Activated gamma-delta T cell (primary cell): ENCODE measurements around the gene SPATA19.

Experiments used
- DNase-seq: peaks from one replicate; lab custom pipeline; 2025; lab: John Stamatoyannopoulos, UW

SPATA19 gene

GRCh38 chr11:133835593-133836548 is 9.4 kb downstream of the SPATA19 start:
- no peak for DNase-seq

- DNase-seq, result no peak
These were observed 10.4 kb downstream of the SPATA19 start for GRCh38 chr11:133834682-133835592.

DNA sequence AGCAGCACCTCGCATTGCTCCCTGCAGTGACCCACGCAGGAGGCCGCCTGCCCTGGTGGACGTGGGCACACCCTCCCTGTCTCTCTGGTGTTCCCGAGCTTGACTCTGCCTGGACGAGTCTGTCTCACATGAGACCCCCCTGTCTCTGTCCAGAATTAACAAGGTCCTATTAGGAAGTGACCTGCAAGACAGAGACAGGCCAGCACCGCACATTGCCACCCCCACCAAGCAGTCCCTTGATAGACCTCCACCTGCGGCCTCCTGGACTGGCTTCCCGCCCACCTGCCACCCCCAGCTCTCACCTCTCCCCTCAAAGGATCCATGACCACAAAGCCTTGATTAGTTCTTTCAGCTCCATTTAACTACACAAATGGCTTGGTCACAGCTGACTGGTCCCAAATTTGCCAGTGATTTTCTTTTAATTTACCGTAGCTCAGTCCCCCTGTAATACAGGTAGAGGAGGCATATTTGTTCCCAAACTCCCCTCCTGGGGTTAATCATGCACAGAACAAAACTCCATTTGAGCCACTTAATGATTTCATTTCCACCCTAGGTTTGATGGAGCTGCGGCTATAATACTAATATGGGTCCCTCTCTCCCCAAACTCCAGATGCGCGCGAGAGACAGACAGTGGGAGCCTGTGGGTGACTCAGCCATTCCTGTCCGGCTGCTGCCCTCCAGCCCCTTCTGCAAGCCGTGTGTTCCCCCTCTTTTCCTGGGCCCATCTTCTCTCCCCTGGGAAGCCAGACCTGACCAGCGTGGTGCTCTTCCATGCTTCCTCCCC is 11.2 kb downstream of the SPATA19 start:
- DNase-seq, result no peak

DNA sequence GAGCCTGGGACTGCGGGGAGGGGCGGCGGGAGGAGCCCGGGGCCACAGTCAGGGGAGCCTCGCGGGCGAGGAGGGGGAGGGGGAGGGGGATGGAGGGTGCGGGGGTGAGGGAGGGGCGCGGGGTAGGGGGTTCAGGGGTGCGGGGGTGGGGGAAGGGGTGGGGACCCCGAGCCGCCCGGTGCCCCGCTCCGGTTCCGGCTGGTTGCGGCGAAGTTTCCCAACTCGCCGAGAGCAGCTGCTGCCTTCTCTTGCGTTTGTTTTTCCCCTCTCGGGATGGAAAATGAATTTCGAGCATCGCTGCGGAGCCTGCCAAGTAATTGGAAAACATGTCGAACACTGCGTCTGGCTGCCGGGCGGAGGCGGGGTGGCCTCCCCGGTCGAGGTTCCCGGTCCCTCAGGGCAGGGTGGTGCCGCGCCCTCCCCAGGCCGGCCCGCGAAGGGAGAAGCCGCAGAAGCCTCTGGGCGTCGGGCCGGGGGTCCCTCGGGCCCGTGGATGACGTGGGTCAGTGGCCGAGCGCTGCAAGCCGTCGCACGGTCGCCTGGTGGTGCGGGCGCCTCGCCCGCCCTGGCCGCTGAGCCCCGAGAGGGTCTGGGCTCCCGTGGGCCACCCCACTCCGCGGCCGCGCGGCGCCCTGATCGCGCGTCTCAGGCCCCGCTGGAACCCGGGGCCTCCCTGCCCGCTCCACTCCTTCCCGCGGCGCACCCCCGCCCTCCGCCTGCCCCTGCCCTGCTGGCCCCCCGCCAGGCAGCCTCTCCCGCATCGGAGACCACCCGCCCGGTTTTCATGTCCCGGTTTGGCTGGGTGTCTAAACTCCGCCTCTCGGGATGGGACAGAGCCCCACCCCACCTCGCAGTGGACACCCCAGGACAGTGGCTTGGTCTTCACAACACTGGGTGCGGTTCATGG is 12.1 kb downstream of the SPATA19 start:
- DNase-seq, result no peak

DNA sequence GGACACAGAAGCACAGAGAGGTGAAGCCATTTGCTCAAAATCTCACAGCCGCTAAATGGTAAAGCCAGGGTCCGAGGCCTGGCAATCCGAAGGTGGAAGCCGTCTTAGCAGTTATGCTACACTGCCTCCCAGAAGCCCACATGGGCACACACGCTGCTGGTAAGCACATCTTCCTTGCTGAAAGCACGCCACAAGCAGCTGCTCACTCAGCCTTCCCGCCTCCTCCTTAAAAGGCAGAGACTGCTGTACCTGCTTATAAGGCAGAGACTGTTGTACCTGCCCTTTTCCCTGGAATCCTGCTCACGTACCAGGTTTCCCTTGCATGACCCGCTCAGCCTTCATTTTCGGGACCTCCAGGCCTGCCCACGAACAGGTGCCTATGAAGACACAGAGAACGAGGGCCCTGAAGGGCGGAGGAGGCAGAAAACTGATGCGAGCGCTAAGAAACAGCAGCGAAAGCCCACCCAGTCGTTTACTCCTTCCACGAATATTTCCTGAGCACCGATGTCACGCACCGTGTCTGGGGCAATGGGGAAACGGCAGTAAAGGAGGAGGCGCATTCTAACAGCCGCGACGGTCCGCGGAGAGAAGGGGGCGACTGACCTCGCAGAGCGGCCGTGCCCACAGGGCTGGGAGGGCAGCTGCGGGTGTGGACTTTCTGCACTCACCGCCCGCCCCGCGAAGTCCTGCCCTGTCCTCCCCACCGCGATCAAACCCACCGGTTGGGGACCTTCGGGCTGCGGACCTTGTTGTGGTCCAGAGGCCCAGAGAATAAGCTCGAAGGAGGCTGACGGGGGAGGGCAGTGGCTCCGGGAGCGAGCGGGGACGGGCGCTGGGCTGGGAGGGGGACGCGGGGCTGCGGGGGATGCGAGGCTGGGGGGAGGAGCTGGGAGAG is 13.0 kb downstream of the SPATA19 start:
- peak; percentile 13 for DNase-seq

- DNase-seq, result no peak
These were observed 14.1 kb downstream of the SPATA19 start for GRCh38 chr11:133830931-133831907.

DNA sequence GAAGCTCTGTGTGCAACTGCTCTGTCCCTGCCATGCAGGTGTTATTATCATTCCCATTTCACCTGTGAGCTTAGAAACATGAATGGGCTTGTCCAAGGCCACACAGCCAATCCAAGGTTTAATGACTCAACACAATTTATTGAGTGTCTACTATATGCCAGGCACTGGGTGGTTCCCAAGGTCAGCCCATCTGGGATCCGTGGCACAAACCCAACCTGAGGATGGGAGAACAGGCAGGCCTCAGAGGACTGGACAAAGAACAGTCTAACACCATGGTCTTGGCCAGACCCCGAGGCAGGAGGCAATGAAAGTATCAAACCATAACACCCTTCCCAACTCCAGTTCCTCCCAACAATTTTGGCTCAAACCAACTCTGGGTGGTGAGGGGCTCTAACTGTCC is 15.7 kb downstream of the SPATA19 start:
- DNase-seq, result no peak

DNA sequence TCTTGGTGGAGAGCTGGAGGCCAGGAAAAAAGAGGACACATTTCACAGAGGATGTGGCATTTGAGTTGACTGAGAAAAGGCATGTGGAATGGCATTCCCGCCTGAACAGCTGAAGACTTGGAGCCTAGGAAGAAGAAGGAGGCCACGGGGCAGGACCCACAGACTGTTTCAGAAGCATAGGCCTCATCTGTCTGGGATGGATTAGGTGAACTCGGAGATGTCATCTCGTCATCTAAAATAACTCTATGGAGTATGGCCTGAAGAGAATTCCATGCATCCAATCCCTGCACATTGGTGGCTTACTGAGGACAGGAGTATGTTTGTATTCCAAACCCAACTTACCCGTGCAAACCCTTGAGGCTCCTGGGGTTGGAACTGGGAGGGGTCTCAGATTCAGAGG is 16.4 kb downstream of the SPATA19 start:
- DNase-seq, result no peak

- DNase-seq, result no peak
These were observed 17.8 kb downstream of the SPATA19 start for GRCh38 chr11:133827556-133827955.

DNA sequence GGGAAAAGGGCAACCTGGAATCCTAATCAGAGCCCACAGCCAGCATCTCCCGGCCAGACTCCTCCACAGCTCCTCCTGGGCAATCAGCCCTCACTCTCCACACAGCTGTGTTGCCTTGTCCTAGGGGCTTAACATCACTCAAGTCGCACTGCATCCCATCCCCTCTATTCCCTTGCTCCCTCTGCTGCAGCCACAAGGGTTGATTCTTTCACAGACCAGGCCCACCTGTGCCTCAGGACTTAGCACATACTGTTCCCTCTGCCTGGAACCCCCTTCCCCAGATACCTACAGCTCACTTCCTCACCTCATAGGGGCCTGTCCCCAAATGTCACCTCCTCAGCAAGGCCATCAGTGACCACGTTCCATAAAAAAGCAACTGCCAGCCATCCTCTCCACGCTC is 18.4 kb downstream of the SPATA19 start:
- no peak for DNase-seq

DNA sequence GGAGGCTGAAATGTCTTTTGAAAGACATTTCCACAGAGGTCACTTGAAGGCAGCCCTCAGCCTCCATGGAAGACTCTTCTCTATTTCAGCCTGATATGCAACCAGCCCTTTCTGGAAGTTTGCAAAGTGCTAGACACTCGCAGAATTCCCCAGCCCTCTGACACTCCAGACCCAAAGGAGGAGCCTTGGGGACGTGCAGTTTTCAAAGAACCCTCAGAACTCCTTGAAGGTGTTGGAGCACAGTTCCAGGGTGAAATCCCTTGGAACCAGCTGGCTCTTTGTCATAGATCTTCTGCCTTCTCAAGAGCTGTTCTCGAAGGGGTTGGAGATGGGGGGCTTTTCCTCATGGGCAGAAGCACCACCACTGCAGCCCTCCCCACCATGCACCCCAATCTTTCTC is 19.6 kb downstream of the SPATA19 start:
- DNase-seq, result no peak

- no peak for DNase-seq
These were observed 20.2 kb downstream of the SPATA19 start for GRCh38 chr11:133825156-133825555.

DNA sequence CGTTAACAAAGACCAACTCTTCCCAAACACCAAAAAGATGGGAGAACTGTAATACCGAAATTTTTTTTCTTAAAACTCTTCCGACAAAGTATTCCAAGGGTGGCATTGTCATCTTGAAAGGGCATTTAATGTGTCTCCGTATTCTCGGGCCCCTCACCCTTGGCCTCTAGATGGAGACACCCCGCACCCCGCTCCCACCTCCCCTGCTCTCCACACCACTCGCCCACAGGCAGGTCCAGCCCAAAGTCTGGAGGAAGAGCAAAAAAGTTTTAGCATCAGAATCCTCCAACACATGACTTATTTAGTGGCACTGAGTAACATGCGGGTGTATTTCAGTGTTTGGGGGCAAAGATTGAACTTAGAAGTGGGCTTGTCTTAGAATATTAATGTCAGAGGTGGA is 20.7 kb downstream of the SPATA19 start:
- DNase-seq, result no peak

- DNase-seq, result no peak
These were observed 21.7 kb downstream of the SPATA19 start for GRCh38 chr11:133823614-133824013.

DNA sequence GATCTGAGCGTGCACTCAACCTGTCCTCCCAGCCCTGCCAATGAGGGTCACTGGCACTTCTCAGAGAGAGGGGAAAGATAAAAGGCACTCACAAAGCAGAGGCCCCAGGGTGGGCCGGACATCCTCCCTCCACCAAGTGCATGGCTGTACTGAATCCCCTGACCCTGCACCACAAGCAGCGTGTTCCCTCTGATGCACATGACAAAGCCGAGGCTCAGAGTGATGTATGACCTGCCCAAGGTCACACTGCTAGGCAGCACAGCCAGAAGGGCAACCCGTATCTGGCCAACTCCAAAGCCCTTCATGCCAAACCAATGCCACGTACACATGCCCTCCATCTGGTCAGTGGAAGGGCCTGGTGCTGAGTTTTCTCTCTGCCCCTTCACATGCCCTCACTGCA is 22.1 kb downstream of the SPATA19 start:
- DNase-seq, result no peak

DNA sequence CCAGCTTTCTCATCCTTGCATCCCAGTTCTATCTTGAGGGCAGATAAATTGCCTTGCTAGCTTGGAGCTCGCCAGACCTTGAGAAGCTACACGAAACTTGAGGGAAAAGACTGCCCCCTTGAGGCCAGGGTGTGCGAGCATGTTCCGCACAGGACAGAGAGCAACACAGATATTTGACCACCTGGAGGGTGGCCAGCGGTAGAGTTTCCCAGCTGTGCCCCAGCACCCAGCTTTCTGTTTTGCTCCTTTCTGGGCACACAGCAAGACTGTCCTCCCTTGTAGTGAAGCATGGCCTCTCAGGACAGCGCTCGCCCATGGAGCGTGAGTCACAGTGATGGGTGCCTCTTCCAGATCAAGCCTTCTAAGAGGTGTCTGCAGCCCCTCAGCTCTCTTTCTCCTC is 23.5 kb downstream of the SPATA19 start:
- DNase-seq, result no peak

DNA sequence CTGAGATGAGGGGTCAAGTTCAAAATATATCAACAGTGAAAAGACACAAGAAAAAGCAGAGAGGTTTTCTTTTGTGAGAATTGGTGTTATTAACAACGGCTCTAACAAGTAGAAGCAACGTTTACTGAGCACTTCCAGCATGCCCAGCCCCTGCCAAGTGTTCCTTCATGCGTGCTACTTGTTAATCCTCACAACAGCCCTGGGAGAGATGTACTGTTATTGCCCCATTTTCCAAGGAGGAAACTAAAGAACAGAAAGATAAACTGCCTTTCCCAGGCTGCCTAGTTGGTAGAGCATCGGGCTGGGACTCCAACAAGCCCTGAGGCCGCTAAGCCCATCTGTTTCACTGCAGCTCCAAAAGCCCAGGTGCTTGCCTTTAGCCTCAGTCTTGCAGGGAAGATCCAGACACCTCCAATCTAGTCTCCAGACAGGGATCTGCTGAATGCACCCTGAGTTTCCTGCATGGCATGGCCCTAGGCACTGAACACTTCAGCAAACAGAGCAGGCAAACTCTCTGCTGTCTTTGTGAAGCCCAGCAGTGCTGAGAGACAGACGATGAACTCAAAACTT is 25.5 kb downstream of the SPATA19 start:
- DNase-seq, result no peak

GRCh38 chr11:133819114-133819513 is 26.2 kb downstream of the SPATA19 start:
- no peak for DNase-seq
